Stimulated activated effector memory CD8-positive, alpha-beta T cell treated with anti-CD3 and anti-CD28 coated beads, Interleukin-12 subunit alpha, Interleukin-12 subunit beta, amount 100 ng/mL, for 72 hours (primary cell): Measurements from ENCODE around the gene OR51B5.
"Not testable (repeated sequence)": the region's sequence is repeated elsewhere in the genome, so short reads cannot be mapped to it uniquely, and the experiment has no call there.

Source experiments
- ATAC-seq: fragments of 150-1000 bp; cut with Tn5 transposase; 2 replicates; pipeline ENCODE4 v1.10.0; 2021
- DNase-seq, 2 donors: peaks; one replicate each; pipeline ENCODE4 v3.0.0; 2021 to 2022; ENCODE audit warnings: low spot score in 2 of 2
- H3K27ac Mint-ChIP-seq: one replicate; pipeline ENCODE4 v1.8.0; 2022; ENCODE audit warnings: mild to moderate bottlenecking, mixed read lengths
- H3K36me3 Mint-ChIP-seq: one replicate; pipeline ENCODE4 v1.8.0; 2022; ENCODE audit warnings: mild to moderate bottlenecking, mixed read lengths
- H3K4me1 Mint-ChIP-seq: one replicate; pipeline ENCODE4 v1.8.0; 2022; ENCODE audit warnings: mixed read lengths
- H3K4me3 Mint-ChIP-seq: one replicate; pipeline ENCODE4 v1.8.0; 2022; ENCODE audit warnings: mild to moderate bottlenecking, mixed read lengths
- H3K9me3 Mint-ChIP-seq: one replicate; pipeline ENCODE4 v1.8.0; 2022; ENCODE audit warnings: mixed read lengths

OR51B5 gene

GRCh38 chr11:5343474-5344335 lies at the start of gene OR51B5:
Gene OR51B5 (minus strand): TSS chr11:5343524. CDS start chr11:5343524, 0 bp downstream.
- Mint-ChIP-seq H3K9me3 (no peaks in the 10 kb centered on the region), H3K36me3 (no peaks in the 10 kb centered on the region), H3K4me3 (no peak within 1 kb of the TSS), H3K4me1 (no peaks in the 10 kb centered on the region), H3K27ac (no peak within 1 kb of the TSS)
- ATAC-seq = no peak
- DNase-seq = no peak

- no peaks in the 10 kb centered on the region for H3K36me3 Mint-ChIP-seq
- no peak overlapping the region for H3K27ac Mint-ChIP-seq
- no peaks in the 10 kb centered on the region for H3K4me1 Mint-ChIP-seq
- ATAC-seq (no peak), DNase-seq (no peak)
- H3K9me3 Mint-ChIP-seq = no peaks in the 10 kb centered on the region
- no peak overlapping the region for H3K4me3 Mint-ChIP-seq
Observed at GRCh38 chr11:5390210-5390609, 46.9 kb upstream of the OR51B5 start.

GRCh38 chr11:5384335-5384734 lies 41.0 kb upstream of the OR51B5 start:
- H3K4me3 Mint-ChIP-seq = no peak overlapping the region
- ATAC-seq = no peak

GRCh38 chr11:5383576-5383975 lies 40.3 kb upstream of the OR51B5 start, which contains the start of gene OR51M1:
Gene OR51M1 (plus strand): TSS chr11:5383812. CDS start chr11:5389399, 5,587 bp downstream.
- Mint-ChIP-seq H3K36me3 (no peaks in the 10 kb centered on the region), H3K4me1 (no peaks in the 10 kb centered on the region), H3K9me3 (no peaks in the 10 kb centered on the region), H3K4me3 (no peak within 1 kb of the TSS), H3K27ac (no peak within 1 kb of the TSS)
- ATAC-seq = no peak
- DNase-seq = no peak

More at GRCh38 chr11:5384335-5384734, 41.0 kb upstream of the OR51B5 start:
- DNase-seq = no peak
- H3K9me3 Mint-ChIP-seq = no peaks in the 10 kb centered on the region
- H3K36me3 Mint-ChIP-seq = no peaks in the 10 kb centered on the region
- H3K27ac Mint-ChIP-seq = no peak overlapping the region
- no peaks in the 10 kb centered on the region for H3K4me1 Mint-ChIP-seq

- no peaks in the 10 kb centered on the region for H3K9me3 Mint-ChIP-seq
- DNase-seq (peak; percentile 3 to 49), ATAC-seq (peak; percentile 59)
- no peaks in the 10 kb centered on the region for H3K4me1 Mint-ChIP-seq
- H3K36me3 Mint-ChIP-seq = no peaks in the 10 kb centered on the region
- no peak overlapping the region for H3K27ac Mint-ChIP-seq
- no peak overlapping the region for H3K4me3 Mint-ChIP-seq
Observed at GRCh38 chr11:5380740-5381342, 37.5 kb upstream of the OR51B5 start.

- H3K27ac Mint-ChIP-seq = no peak overlapping the region
- no peaks in the 10 kb centered on the region for H3K4me1 Mint-ChIP-seq
- H3K36me3 Mint-ChIP-seq = no peaks in the 10 kb centered on the region
- peaks cover 6% of the 10 kb centered on the region for H3K9me3 Mint-ChIP-seq
- no peak overlapping the region for H3K4me3 Mint-ChIP-seq
- ATAC-seq = no peak
- DNase-seq = no peak
Observed at GRCh38 chr11:5369789-5370188, 26.5 kb upstream of the OR51B5 start.

GRCh38 chr11:5368502-5369043 lies 25.2 kb upstream of the OR51B5 start:
- Mint-ChIP-seq H3K36me3 (no peaks in the 10 kb centered on the region), H3K4me3 (no peak overlapping the region)
- no peak for ATAC-seq

GRCh38 chr11:5367448-5368074 lies 24.2 kb upstream of the OR51B5 start:
- Mint-ChIP-seq H3K4me1 (no peaks in the 10 kb centered on the region), H3K4me3 (no peak overlapping the region), H3K27ac (no peak overlapping the region), H3K36me3 (no peaks in the 10 kb centered on the region), H3K9me3 (peaks cover 3% of the 10 kb centered on the region)
- DNase-seq = no peak
- ATAC-seq = no peak

More at GRCh38 chr11:5368502-5369043, 25.2 kb upstream of the OR51B5 start:
- H3K27ac Mint-ChIP-seq = no peak overlapping the region
- H3K4me1 Mint-ChIP-seq = no peaks in the 10 kb centered on the region
- no peak for DNase-seq
- peaks cover 3% of the 10 kb centered on the region for H3K9me3 Mint-ChIP-seq

- Mint-ChIP-seq H3K9me3 (peaks cover 3% of the 10 kb centered on the region), H3K27ac (no peak overlapping the region), H3K36me3 (no peaks in the 10 kb centered on the region), H3K4me1 (no peaks in the 10 kb centered on the region), H3K4me3 (no peak overlapping the region)
- ATAC-seq (no peak), DNase-seq (no peak)
Observed at GRCh38 chr11:5366856-5367255, 23.5 kb upstream of the OR51B5 start.

GRCh38 chr11:5366365-5366764 lies 23.0 kb upstream of the OR51B5 start:
- H3K36me3 Mint-ChIP-seq, H3K27ac Mint-ChIP-seq, H3K4me1 Mint-ChIP-seq, DNase-seq, H3K9me3 Mint-ChIP-seq, ATAC-seq, H3K4me3 Mint-ChIP-seq: not testable (repeated sequence)

- Mint-ChIP-seq H3K4me3 (no peak overlapping the region), H3K4me1 (no peaks in the 10 kb centered on the region), H3K9me3 (peaks cover 3% of the 10 kb centered on the region), H3K36me3 (no peaks in the 10 kb centered on the region), H3K27ac (no peak overlapping the region)
- DNase-seq (no peak), ATAC-seq (no peak)
Observed at GRCh38 chr11:5364214-5364613, 20.9 kb upstream of the OR51B5 start.

GRCh38 chr11:5363679-5364078 lies 20.4 kb upstream of the OR51B5 start:
- H3K9me3 Mint-ChIP-seq = peaks cover 3% of the 10 kb centered on the region
- H3K4me3 Mint-ChIP-seq = no peak overlapping the region
- H3K27ac Mint-ChIP-seq = no peak overlapping the region
- ATAC-seq (no peak), DNase-seq (no peak)
- H3K4me1 Mint-ChIP-seq = no peaks in the 10 kb centered on the region
- no peaks in the 10 kb centered on the region for H3K36me3 Mint-ChIP-seq

GRCh38 chr11:5362017-5362625 lies 18.8 kb upstream of the OR51B5 start:
- no peaks in the 10 kb centered on the region for H3K36me3 Mint-ChIP-seq
- DNase-seq (no peak), ATAC-seq (no peak)
- H3K27ac Mint-ChIP-seq = no peak overlapping the region
- no peaks in the 10 kb centered on the region for H3K4me1 Mint-ChIP-seq
- peaks cover 6% of the 10 kb centered on the region for H3K9me3 Mint-ChIP-seq
- no peak overlapping the region for H3K4me3 Mint-ChIP-seq

- not testable (repeated sequence) for H3K4me1 Mint-ChIP-seq, ATAC-seq, H3K4me3 Mint-ChIP-seq, DNase-seq, H3K27ac Mint-ChIP-seq, H3K9me3 Mint-ChIP-seq, H3K36me3 Mint-ChIP-seq
Observed at GRCh38 chr11:5356031-5356430, 12.7 kb upstream of the OR51B5 start.

GRCh38 chr11:5351208-5351607 lies 7.9 kb upstream of the OR51B5 start, which contains the start of gene OR51B6:
Gene OR51B6 (plus strand): TSS chr11:5351508. CDS start chr11:5351508, 0 bp downstream.
- ATAC-seq (no peak), DNase-seq (no peak)
- Mint-ChIP-seq H3K36me3 (no peaks in the 10 kb centered on the region), H3K4me1 (no peaks in the 10 kb centered on the region), H3K27ac (no peak within 1 kb of the TSS), H3K9me3 (no peaks in the 10 kb centered on the region), H3K4me3 (no peak within 1 kb of the TSS)
